WTC11 (cell line): Measurements from ENCODE around the gene C22orf23. TPM values are rescaled to one million over a fixed set of nuclear protein-coding genes. Genes with fewer than 3 reads are reported as not detected.

Experiments
- ATAC-seq: fragments of 200-7000 bp; cut with Tn5 transposase; 2 replicates; pipeline ENCODE4 v1.10.0; 2021; ENCODE audit warnings: mild to moderate bottlenecking, moderate library complexity
- CTCF ChIA-PET: fragments of 300-600 bp; sonication (Branson Sonifier 250); formaldehyde crosslinking; loops from one replicate; lab custom pipeline; 2021; ENCODE audit warnings: antibody characterized with exemption; lab: Charles Lee
- POLR2A ChIA-PET: fragments of 350-600 bp; sonication (Branson Sonifier 250); formaldehyde crosslinking; loops from one replicate; lab custom pipeline; 2021; ENCODE audit warnings: antibody characterized with exemption; lab: Charles Lee
- DNase-seq: peaks from one replicate; pipeline ENCODE4 v3.0.0; 2021; ENCODE audit warnings: low spot score
- H3K27ac Mint-ChIP-seq: 2 replicates; pipeline ENCODE4 v1.8.0; 2021; ENCODE audit warnings: mixed read lengths
- H3K27me3 Mint-ChIP-seq: 2 replicates; pipeline ENCODE4 v1.8.0; 2021; ENCODE audit warnings: low read depth, mild to moderate bottlenecking, moderate library complexity, mixed read lengths
- H3K36me3 Mint-ChIP-seq: 2 replicates; pipeline ENCODE4 v1.8.0; 2021; ENCODE audit warnings: mixed read lengths
- H3K4me1 Mint-ChIP-seq: 2 replicates; pipeline ENCODE4 v1.8.0; 2022; ENCODE audit warnings: mixed read lengths
- H3K4me3 Mint-ChIP-seq: 2 replicates; pipeline ENCODE4 v1.8.0; 2021; ENCODE audit warnings: mild to moderate bottlenecking, moderate library complexity, mixed read lengths
- H3K9me3 Mint-ChIP-seq: 2 replicates; pipeline ENCODE4 v1.8.0; 2021; ENCODE audit warnings: mixed read lengths
- AFF4 ChIP-seq: sonication (generic); formaldehyde crosslinking; IDR thresholded peaks from 2 replicates; pipeline ENCODE4 v1.8.1; 2023; ENCODE audit warnings: mild to moderate bottlenecking, missing genetic modification reagents, borderline replicate concordance
- CBFB ChIP-seq: sonication (generic); formaldehyde crosslinking; IDR thresholded peaks from 2 replicates; pipeline ENCODE4 v1.8.1; 2022; ENCODE audit warnings: mild to moderate bottlenecking, low read depth, missing genetic modification reagents
- CDX4 ChIP-seq: fragments of 250-450 bp; sonication (Bioruptor Pico); IDR thresholded peaks from 2 replicates; pipeline ENCODE4 v1.9.0; 2021; ENCODE audit warnings: moderate library complexity, mild to moderate bottlenecking, inconsistent platforms, borderline replicate concordance
- E2F1 ChIP-seq: sonication (generic); formaldehyde crosslinking; IDR thresholded peaks from 2 replicates; pipeline ENCODE4 v1.8.0; 2022; ENCODE audit warnings: mild to moderate bottlenecking, missing genetic modification reagents
- ESRRA ChIP-seq: sonication (generic); formaldehyde crosslinking; IDR thresholded peaks from 2 replicates; pipeline ENCODE4 v1.8.1; 2022; ENCODE audit warnings: mild to moderate bottlenecking, missing genetic modification reagents, borderline replicate concordance
- GRHL2 ChIP-seq: fragments of 250-450 bp; sonication (Bioruptor Pico); IDR thresholded peaks from 2 replicates; pipeline ENCODE4 v1.8.0; 2022; ENCODE audit warnings: mild to moderate bottlenecking, moderate library complexity; ENCODE audit not compliant: insufficient replicate concordance, severe bottlenecking
- HMGXB4 ChIP-seq: sonication (generic); formaldehyde crosslinking; IDR thresholded peaks from 2 replicates; pipeline ENCODE4 v1.8.1; 2023; ENCODE audit warnings: mild to moderate bottlenecking, moderate library complexity, missing genetic modification reagents
- JAZF1 ChIP-seq: fragments of 250-450 bp; sonication (Bioruptor Pico); IDR thresholded peaks from 2 replicates; pipeline ENCODE4 v1.9.0; 2021; ENCODE audit warnings: moderate library complexity, mild to moderate bottlenecking, inconsistent platforms
- PREB ChIP-seq: sonication (generic); formaldehyde crosslinking; IDR thresholded peaks from 2 replicates; pipeline ENCODE4 v1.8.1; 2022; ENCODE audit warnings: mild to moderate bottlenecking, missing genetic modification reagents, moderate library complexity, borderline replicate concordance
- SP1 ChIP-seq: sonication (generic); formaldehyde crosslinking; conservative IDR thresholded peaks from 2 replicates; pipeline ENCODE4 v1.8.1; 2022; ENCODE audit warnings: missing genetic modification reagents
- ZBTB43 ChIP-seq: sonication (generic); formaldehyde crosslinking; IDR thresholded peaks from 2 replicates; pipeline ENCODE4 v1.8.1; 2023; ENCODE audit warnings: mild to moderate bottlenecking, missing genetic modification reagents
- ZNF121 ChIP-seq: sonication (generic); formaldehyde crosslinking; IDR thresholded peaks from 2 replicates; pipeline ENCODE4 v1.8.0; 2023; ENCODE audit warnings: missing genetic modification reagents
- ZNF281 ChIP-seq: sonication (generic); formaldehyde crosslinking; IDR thresholded peaks from 2 replicates; pipeline ENCODE4 v1.8.0; 2023; ENCODE audit warnings: mild to moderate bottlenecking, missing genetic modification reagents
- ZNF423 ChIP-seq: fragments of 250-450 bp; sonication (Bioruptor Pico); IDR thresholded peaks from 2 replicates; pipeline ENCODE4 v2.1.2; 2022; ENCODE audit warnings: mild to moderate bottlenecking, moderate library complexity
- ZNF425 ChIP-seq: fragments of 250-450 bp; sonication (Bioruptor Pico); conservative IDR thresholded peaks from 2 replicates; pipeline ENCODE4 v1.9.0; 2021; ENCODE audit warnings: mild to moderate bottlenecking
- total RNA-seq: library from RNA; stranded (reverse); gene quantifications from 3 replicates; pipeline ENCODE4 v1.2.3, GENCODE V29; 2021

Gene C22orf23
- total RNA-seq, 1 experiment from 2014 or later, result 0.72 TPM

- ChIA-PET POLR2A (no interaction called here), CTCF (no interaction called here)
- ATAC-seq (no peak), DNase-seq (no peak)
- no peak overlapping the region for H3K4me3 Mint-ChIP-seq
- no peaks in the 10 kb centered on the region for H3K9me3 Mint-ChIP-seq
- H3K27me3 Mint-ChIP-seq, result no peaks in the 10 kb centered on the region
- H3K27ac Mint-ChIP-seq, result no peak overlapping the region
- H3K36me3 Mint-ChIP-seq, result peaks cover 56% of the 10 kb centered on the region
- no peaks in the 10 kb centered on the region; the same call in 1 of the 2 replicates for H3K4me1 Mint-ChIP-seq
- TF ChIP-seq PREB (CRISPR knock-in tag), result no peak
- TF ChIP-seq ZNF423 (CRISPR knock-in tag), result no peak
- TF ChIP-seq ZNF425 (CRISPR knock-in tag), result no peak
- TF ChIP-seq ZNF121 (CRISPR knock-in tag), result peak; percentile 57; the same call in 1 of the 2 replicates
- TF ChIP-seq, all 79 proteins: peak for 1
Measured at GRCh38 chr22:37961062-37961461, 7.7 kb upstream of the C22orf23 start.

GRCh38 chr22:37959231-37959825 lies 5.9 kb upstream of the C22orf23 start:
- ChIA-PET CTCF (interaction anchor here (0.7 to 2.0 kb wide), 3 partner anchors 96 to 352 kb away, joined by 3 to 8 read pairs (median 3); no protein-coding TSS in a partner anchor), POLR2A (no interaction called here)
- H3K27ac Mint-ChIP-seq, result no peak overlapping the region
- peaks cover 50% of the 10 kb centered on the region for H3K36me3 Mint-ChIP-seq
- peaks cover 6% of the 10 kb centered on the region for H3K4me1 Mint-ChIP-seq
- H3K27me3 Mint-ChIP-seq, result no peaks in the 10 kb centered on the region
- DNase-seq, result no peak
- ATAC-seq, result no peak
- H3K9me3 Mint-ChIP-seq, result no peaks in the 10 kb centered on the region
- no peak overlapping the region for H3K4me3 Mint-ChIP-seq
- TF ChIP-seq JAZF1 (CRISPR knock-in tag) (no peak), CBFB (CRISPR knock-in tag) (no peak), ZNF281 (CRISPR knock-in tag) (no peak), HMGXB4 (CRISPR knock-in tag) (no peak), SP1 (no peak), ESRRA (CRISPR knock-in tag) (no peak)

GRCh38 chr22:37957232-37957631 lies 3.8 kb upstream of the C22orf23 start:
- H3K27me3 Mint-ChIP-seq, result peaks cover 11% of the 10 kb centered on the region
- ChIA-PET POLR2A (no interaction called here), CTCF (interaction anchor here (0.6 kb wide), 1 partner anchor 140 kb away, joined by 3 read pairs; no protein-coding TSS in a partner anchor)
- peaks cover 48% of the 10 kb centered on the region for H3K36me3 Mint-ChIP-seq
- H3K4me3 Mint-ChIP-seq, result no peak overlapping the region
- no peaks in the 10 kb centered on the region for H3K9me3 Mint-ChIP-seq
- H3K4me1 Mint-ChIP-seq, result peaks cover 20% of the 10 kb centered on the region
- H3K27ac Mint-ChIP-seq, result no peak overlapping the region
- ATAC-seq (no peak), DNase-seq (no peak)
- no peak for TF ChIP-seq CDX4
- no peak for TF ChIP-seq E2F1 (CRISPR knock-in tag)
- no peak for TF ChIP-seq GRHL2 (CRISPR knock-in tag)
- no peak for TF ChIP-seq ZBTB43 (CRISPR knock-in tag)
- no peak for TF ChIP-seq AFF4 (CRISPR knock-in tag)
